Stromal cell of bone marrow (primary cell): ENCODE results near the gene SETD1B.
A peak's percentile ranks its signal among the peaks of the same experiment; 100 is the strongest.
"Not testable (repeated sequence)": the region's sequence is repeated elsewhere in the genome, so short reads cannot be mapped to it uniquely, and the experiment has no call there.

ENCODE experiments used
- DNase-seq: peaks from one replicate; pipeline ENCODE4 v3.0.0-alpha.2; 2012; ENCODE audit warnings: low read depth

SETD1B gene

DNA sequence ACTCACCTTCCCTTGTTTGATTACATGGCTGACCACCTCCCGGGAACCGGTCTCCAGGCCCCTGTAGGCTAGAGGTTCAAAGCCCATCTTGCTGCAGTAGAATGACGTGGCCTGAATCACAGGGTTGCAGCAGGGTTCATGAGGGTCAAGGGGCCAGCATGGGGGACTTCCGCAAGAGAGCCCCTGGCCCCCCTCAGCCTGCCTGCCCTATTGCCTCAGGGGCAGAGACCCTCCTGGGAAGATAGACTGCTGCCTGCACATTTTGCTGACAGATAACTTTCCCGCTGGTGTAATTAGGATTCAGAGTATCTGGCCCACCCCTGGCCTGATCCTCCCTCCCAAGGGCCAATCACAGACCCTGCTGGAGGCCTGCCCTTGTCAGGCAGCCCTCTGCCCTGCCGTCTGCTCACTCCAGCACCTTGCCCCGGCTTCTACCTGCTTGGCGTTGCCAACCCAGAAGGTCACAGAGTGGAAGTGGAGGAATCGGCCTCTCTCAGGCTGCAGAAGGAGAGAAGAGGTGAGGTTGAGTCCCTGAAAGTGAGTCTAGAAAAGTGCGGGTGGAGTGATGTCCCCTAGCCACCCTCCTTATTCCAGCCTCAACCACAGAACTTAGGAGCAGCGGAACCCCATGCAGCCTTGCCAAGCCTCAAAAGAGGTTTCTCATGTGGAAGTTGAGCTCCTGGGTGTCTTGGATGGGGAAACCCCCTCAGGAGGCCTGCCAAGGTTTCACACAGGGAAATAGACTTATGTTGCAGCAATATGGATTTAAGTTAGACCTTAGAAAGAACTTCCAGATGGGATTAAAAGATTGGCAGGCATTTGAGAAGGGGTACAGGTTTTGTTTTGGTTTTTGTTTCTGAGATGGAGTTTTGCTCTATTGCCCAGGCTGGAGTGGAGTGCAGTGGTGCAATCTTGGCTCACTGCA, 53.8 kb downstream of the SETD1B start:
- no peak for DNase-seq

DNA sequence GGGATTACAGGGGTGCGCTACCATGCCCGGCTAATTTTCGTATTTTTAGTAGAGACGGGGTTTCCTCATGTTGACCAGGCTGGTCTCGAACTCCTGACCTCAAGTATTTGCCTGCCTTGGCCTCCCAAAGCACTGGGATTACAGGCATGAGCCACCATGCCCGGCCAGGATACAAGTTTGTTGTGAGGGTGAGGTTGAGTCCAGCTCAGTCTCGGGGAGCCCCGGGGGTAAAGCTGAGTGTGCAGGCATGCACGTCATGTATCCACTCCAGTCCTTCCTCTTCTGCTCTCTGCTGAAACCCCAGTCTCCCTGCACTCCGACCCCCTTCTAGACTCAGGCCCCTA, 54.5 kb downstream of the SETD1B start:
- no peak for DNase-seq

DNA sequence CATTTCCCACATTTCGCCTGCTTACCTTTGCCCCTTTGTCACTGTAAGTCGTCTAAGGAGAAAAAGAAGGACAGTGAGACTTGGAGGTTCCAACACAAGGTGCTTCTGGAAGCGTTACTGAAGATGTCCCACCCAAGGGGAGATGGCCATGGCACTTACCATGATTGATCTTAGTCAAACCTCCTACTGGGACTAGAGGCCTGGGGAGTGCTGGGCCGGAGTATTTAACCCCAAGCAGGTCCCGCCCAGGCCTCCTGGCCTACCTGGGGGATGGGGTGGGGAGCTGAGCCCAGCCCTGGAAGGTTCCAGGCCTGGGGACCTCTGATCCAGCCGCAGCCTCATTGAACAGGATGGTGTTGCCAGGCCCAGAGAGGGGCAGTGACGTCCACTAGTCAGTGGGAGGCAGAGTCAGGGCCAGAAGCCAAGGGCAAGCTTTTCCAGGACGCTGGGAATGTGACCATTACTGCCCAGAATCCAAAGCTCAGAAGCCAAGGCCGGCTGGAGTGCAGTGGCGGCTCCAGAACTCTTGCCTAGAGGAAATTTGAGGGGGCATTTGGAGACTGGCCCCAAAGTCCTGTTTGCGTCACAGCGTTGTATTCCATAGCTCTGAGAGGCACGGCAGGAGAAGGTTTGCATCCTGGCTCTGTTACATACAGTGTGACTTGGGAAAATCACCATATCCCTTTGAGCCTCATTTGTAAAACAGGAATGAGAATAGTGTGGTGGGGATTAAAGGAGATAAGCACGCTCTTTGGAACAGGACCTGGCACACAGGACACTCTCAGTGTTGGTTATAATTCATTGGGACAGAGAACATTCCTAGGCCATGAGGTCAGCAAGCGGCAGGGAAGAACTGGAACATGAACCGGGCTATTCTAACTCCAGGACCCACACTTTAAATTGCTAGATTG, 55.1 kb downstream of the SETD1B start, which contains the start of gene HPD:
Gene HPD, minus strand, starts transcription at position 198 of the 911 bp plus-strand sequence. Its CDS starts 36 bp downstream, at position 162.
- peak; percentile 61 for DNase-seq

DNA sequence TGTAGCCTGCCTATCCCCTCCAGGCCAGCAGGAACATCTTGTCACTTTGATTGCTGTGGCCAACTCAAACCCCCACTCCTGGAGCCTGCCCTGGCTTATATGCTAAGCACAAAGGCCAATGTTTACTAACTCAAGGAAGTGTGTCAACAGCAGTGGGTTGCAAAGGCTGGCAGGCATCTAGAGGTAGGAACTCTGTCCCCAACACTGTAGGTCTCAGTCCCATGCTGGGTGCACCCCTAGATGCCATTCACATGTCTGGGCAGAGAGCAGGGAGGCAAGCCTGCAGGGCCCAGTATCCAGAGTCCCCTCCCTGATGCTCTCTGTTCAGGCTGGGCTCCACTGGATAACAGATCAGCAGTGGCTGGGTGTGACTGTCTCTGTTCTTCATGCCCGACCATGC, 56.4 kb downstream of the SETD1B start:
- DNase-seq = no peak

DNA sequence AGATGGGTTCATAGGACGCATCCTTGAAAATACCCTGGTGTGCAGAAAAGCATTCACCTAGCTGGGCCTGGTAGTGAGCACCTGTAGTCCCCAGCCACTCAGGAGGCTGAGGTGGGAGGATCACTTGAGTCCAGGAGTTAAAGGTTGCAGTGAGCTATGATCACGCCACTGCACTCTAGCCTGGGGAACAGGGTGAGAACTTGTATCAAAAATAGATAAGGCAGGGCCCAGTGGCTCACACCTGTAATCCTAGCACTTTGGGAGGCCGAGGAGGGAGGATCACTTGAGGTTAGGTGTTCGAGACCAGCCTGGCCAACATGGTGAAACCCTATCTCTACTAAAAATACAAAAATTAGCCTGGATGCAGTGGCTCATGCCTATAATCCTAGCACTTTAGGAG, 56.9 kb downstream of the SETD1B start:
- DNase-seq = not testable (repeated sequence)

DNA sequence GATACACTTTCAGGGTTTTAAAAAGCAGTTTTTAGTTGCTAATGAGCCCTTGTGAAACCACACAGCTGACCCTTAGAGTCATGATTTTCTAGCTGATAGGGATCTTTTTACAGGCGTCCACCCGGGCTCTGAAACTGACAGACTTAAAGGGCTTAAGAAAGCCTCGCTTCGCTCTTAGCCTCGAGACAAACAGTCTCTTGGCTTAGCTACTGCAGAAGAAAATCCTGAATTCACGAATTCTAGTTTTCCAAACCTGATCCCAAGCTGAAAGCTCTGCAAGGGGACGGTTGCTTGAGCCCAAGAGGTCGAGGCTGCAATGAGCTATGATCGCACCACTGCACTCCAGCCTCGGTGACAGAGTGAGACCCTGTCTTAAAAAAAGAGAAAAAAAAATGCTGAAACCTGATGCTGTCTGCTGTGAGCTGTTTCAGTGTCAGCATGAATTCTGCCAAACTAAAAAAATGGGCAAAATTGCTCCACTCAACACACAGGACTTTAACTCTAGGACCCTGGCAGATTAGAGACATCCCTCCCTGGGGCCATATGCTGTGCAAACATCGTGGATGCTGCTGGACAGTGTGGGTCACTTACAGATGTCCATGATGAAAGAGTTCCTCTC, 57.9 kb downstream of the SETD1B start:
- DNase-seq = no peak

DNA sequence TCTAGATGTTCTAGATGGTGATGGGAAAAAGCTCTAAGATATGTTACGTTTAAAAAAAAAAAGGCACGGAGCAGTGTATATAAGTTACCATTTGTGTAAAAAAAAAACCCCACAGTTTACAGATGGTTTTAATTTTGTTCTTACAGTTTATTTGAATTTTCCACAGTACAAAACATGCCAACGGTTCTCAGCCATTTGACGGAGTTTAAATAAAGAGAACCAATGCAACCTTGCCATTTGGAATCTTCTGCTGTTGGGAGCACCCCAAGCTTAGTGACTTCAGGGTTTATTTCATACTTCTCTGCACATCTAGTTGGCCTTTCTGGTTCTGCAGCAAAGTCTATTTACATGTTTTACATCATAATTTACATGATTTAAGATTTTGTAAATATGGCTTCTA, 62.5 kb downstream of the SETD1B start:
- DNase-seq = no peak

DNA sequence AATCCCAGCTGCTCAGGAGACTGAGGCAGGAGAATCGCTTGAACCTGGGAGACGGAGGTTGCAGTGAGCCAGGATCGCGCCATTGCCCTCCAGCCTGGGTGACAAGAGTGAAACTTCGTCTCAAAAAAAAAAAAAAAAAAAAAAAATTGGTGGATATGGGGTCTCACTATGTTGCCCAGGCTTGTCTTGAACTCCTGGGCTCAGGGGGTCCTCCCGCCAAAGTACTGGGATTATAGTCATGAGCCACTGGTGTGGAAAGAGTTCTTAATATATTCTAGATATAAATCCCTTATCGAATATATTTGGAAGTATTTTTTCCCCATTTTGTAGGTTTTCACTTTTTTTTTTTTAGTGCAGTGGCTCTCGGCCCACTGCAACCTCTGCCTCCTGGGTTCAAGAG, 65.4 kb downstream of the SETD1B start:
- not testable (repeated sequence) for DNase-seq

DNA sequence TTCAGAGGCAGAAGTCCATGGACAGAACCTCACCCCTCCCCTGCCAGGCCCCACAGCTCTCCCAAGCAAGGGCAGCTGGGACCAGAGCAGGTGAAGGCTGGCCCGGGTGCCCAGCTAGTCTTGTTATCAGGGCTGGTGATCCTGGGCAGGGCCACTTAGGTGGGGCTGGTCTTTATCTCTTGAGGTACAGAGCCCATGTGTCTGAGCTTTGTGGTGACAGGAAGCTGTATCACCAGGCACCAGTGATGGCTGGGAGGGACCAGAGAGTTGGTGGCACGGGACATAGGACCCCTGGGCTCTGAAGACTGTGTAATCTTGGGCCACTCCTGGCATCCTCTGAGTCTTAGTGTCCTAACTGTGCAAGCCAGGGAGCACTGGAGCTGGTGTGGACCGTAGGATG, 67.7 kb downstream of the SETD1B start:
- no peak for DNase-seq

DNA sequence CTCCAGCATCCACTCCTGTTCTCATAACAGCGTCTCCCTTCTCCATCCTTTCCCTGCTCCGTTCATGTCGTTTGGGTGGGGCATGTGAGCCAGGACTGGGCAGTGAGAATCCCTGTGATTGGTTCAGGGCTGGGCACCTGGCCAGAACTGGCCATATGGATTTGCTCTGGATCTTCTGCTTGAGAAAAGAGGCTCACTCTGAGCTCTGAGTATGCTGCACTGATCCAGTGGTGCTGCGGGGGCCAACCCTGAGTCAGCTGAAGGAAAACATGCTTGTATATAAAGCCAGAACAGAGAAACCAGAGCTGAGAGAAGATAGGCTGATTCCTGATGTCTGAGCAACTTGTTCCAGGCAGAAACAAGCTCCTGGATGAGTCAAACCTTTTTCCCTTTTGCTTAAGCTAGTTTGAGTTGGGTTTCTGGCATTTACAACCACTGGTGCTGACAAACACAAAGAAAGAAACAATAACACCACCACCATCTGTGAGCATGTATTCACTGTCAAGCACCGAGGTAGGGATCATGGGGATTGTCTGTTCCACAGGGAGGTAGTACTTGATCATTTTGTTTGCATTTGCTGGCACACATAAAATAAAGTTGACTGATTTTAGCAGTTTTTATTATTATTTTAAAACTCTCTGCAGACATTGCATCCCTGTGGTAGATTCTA, 68.9 kb downstream of the SETD1B start:
- DNase-seq = peak; percentile 83

DNA sequence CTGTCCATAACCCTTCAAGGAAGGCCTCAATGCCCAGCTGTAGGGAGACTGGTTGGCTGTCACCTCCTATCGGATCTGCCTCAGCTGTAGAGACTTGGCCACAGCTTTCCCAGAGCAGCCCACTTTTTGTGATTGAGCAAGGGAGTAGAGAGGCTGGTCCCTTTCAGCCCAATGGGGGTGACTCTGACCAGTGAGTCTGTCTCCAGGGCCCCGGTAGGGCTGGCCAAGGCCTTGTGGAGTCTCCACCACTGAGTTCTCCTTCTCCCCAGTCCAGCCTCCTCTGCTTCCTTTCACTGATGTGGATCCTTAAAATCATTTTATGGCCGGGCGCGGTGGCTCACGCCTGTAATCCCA, 69.4 kb downstream of the SETD1B start:
- DNase-seq = no peak

DNA sequence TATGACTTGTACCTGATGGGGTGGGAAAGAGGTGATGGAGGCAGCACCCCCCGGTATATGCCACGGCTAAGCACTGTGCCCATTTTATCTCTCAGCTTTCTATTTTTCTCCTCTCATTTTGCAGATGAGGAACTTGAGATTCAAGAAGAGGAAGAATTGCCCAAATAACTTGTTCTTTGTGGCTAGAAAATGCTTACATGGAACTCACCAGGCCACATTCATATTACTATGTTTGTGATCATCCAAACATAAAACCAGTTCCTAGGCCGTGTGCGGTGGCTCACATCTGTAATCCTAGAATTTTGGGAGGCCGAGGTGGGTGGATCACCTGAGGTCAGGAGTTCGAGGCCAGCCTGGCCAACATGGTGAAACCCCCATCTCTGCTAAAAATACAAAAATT, 70.3 kb downstream of the SETD1B start:
- no peak for DNase-seq

DNA sequence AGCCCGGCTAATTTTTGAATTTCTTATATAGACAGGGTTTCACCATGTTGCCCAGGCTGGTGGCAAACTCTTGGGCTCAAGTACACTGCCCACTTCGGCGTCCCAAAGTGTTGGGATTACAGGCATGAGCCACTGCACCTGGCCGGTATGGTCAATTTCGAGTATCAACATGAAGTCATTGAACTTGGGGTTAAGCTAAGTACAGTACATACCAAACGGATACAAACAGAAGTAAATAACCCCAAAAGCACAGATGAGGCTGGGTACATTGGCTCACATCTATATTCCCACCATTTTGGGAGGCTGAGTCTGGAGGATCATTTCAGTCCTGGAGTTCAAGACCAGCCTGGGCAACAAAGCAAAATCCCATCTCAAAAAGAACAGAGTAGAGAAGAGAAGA, 71.8 kb downstream of the SETD1B start:
- no peak for DNase-seq

DNA sequence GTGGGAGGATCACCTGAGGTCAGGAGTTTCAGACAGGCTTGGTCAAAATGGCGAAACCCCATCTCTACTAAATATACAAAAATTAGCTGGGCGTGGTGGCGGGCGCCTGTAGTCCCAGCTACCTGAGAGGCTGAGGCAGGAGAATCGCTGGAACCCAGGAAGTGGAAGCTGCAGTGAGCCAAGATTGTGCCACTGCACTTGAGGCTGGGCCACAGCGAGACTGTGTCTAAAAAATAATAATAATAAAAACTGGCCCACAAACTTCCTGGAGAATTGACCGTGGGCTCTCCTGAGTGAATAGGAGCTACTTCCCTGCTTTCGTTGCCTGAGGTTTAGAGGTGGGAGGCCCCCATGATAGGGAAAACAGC, 72.3 kb downstream of the SETD1B start:
- not testable (repeated sequence) for DNase-seq
